ENCODE measurements around the gene IGFBP1. TPM values are rescaled to one million over a fixed set of nuclear protein-coding genes. Genes with fewer than 3 reads are reported as not detected.

IGFBP1 gene
- total and polyA plus RNA-seq, 9 of the 15 experiments (the other 6 are each of a cell fraction or from before 2014, with no cell fraction given) = not detected

DNA sequence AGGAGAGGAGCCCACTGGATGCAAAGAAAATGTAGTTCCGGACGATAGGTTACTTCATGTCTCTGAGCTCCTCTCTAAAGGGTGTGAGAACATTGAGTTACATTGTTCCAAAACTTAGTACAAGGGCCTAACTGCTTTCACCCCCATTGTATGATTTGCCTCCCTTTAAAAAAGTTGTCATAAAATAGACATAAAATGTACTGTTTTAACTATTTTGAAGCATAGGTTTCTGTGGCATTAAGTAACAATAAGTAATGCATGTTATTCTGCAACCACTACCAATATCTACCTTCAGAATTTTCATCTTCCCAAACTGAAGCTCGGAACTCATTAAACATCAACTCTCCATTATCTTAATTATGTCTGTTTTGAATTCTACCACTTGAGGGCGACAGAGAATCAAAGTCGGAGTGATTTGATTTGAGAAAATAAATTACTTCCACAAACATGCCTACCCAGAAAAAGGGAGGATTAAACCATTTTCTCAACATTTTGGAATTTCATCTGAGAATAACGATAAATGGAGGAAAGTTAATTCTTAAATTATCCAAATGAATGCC, 2.7 kb downstream of the IGFBP1 start (continued):
- TF ChIP-seq, protein P1, sequence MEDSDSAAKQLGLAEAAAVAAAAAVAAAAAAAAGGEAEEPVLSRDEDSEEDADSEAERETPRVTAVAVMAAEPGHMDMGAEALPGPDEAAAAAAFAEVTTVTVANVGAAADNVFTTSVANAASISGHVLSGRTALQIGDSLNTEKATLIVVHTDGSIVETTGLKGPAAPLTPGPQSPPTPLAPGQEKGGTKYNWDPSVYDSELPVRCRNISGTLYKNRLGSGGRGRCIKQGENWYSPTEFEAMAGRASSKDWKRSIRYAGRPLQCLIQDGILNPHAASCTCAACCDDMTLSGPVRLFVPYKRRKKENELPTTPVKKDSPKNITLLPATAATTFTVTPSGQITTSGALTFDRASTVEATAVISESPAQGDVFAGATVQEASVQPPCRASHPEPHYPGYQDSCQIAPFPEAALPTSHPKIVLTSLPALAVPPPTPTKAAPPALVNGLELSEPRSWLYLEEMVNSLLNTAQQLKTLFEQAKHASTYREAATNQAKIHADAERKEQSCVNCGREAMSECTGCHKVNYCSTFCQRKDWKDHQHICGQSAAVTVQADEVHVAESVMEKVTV (CRISPR knock-in tag; IDR thresholded peaks at IDR 0.05) = peak; percentile 62
- peak; percentile 68 to 73 for TF ChIP-seq RAD21 (CRISPR knock-in tag; conservative IDR thresholded peaks at IDR 0.05 in 1 of 2, IDR thresholded peaks at IDR 0.05 in 1 of 2)

DNA sequence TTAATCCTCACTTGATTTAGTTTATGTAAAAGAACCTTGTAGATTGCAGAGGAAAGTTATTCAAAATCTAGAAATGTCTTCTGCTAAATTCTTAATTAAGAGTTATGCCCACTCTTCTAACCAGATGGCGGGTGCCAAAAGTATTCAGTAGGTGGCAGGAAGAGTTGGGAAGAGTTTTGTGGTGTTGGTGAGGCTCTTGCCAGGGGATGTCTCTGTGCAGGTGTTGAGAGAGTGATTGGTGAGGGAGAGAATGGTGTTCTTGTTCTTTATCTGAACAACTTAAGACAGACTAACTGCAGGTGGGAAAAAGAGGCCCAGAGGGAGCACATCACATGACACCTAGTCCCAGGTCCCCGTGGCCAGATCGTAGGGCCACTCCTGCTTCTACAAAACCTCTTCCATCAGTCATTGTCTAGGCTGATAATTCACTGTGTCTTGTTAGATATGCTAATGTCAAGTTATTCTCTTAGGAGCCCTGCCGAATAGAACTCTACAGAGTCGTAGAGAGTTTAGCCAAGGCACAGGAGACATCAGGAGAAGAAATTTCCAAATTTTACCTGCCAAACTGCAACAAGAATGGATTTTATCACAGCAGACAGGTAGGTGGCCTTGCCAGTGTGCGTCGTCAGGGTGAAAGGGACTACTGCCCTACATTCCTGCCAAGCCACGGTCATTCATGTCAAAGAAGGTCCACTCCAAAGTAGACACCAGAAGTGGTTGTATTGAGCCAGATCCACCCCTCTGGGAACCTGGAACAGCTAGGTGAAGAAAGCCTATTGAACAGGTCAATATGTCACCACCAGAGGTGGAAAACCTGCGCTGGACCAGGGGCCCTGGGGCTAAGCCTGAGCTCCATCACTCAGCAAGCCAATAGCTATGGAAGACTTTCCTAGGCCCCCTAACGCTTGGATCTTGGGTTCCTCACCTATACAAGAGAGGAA, 3.4 kb downstream of the IGFBP1 start:
- ChIA-PET CTCF (ENCODE audit: low intra/inter-chr PET ratio) (interaction anchor here (0.5 to 1.6 kb wide), 3 partner anchors 171 to 1197 kb away, joined by 3 to 5 read pairs (median 3); no protein-coding TSS in a partner anchor), POLR2A (no interaction called here)
- intact Hi-C loops (cut with micrococcal nuclease) (loop anchor here (1.0 kb wide), 1 partner anchor 1289 kb away; no protein-coding TSS in a partner anchor), in situ Hi-C loops (cut with MboI) (no loop called here)
- FAIRE-seq (no peak), DNase-seq (ENCODE audit: extremely low read depth in 1 of 4, low spot score in 3 of 4) (no peak), ATAC-seq (no peak)
- Histone ChIP-seq H3K4me2 (ENCODE audit: insufficient read depth, low read length) (no peak overlapping the region), H4K20me1 (replicated peaks; ENCODE audit: control insufficient read depth, insufficient read depth, low read length) (no peaks in the 10 kb centered on the region), H3K4me1 (replicated peaks in 1 of 2; ENCODE audit: control insufficient read depth in 2 of 2, insufficient read depth in 2 of 2, low read length in 2 of 2) (peaks cover 0 to 6% of the 10 kb centered on the region in 2 experiments; a peak in 2 of 5 replicates), H2AFZ (ENCODE audit: low read depth, low read length) (no peak overlapping the region), H3K4me3 (no peak overlapping the region), H3K79me2 (ENCODE audit: control insufficient read depth, insufficient read depth, low read length) (no peaks in the 10 kb centered on the region), H3K9ac (ENCODE audit: insufficient read depth in 1 of 2, low read depth in 2 of 2, low read length in 2 of 2) (no peak overlapping the region), H3K9me3 (replicated peaks; ENCODE audit: control insufficient read depth, insufficient read depth, low read depth, low read length) (no peaks in the 10 kb centered on the region), H3K9me1 (ENCODE audit: control insufficient read depth, insufficient read depth, low read length) (no peaks in the 10 kb centered on the region), H3K36me3 (ENCODE audit: control insufficient read depth, insufficient read depth, low read length) (no peaks in the 10 kb centered on the region), H3K27ac (ENCODE audit: extremely low read depth, low read depth, low read length) (no peak overlapping the region), H3K27me3 (ENCODE audit: control insufficient read depth in 2 of 2, insufficient read depth in 2 of 2, low read length in 2 of 2) (peaks cover 7 to 35% of the 10 kb centered on the region in 2 experiments; a peak in 4 of 5 replicates)
- 2% methylated on average over 10 of the region's 10 CpGs for WGBS (ENCODE audit: insufficient coverage, low coverage, missing lambda C conversion rate)
- BruUV-seq (replicated peaks) = no TSS peak
- TF ChIP-seq, protein P2, sequence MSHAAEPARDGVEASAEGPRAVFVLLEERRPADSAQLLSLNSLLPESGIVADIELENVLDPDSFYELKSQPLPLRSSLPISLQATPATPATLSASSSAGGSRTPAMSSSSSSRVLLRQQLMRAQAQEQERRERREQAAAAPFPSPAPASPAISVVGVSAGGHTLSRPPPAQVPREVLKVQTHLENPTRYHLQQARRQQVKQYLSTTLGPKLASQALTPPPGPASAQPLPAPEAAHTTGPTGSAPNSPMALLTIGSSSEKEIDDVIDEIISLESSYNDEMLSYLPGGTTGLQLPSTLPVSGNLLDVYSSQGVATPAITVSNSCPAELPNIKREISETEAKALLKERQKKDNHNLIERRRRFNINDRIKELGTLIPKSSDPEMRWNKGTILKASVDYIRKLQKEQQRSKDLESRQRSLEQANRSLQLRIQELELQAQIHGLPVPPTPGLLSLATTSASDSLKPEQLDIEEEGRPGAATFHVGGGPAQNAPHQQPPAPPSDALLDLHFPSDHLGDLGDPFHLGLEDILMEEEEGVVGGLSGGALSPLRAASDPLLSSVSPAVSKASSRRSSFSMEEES (CRISPR knock-in tag; IDR thresholded peaks at IDR 0.05) = peak; percentile 5; the same call in 1 of the 2 replicates
- TF ChIP-seq NFIX (CRISPR knock-in tag; IDR thresholded peaks at IDR 0.05; ENCODE audit: low read depth) = no peak
- TF ChIP-seq XRCC5 (IDR thresholded peaks at IDR 0.05; ENCODE audit: low read depth, low read length) = no peak

All from K562 (cell line).